ENCODE data around the gene CNKSR1. TPM values are rescaled to one million over a fixed set of nuclear protein-coding genes. Genes with fewer than 3 reads are reported as not detected.
A peak's percentile ranks its signal among the peaks of the same experiment; 100 is the strongest.

Gene CNKSR1
- total RNA-seq, 2 donors from 2014 or later, result 0.52 to 1.3 TPM

DNA sequence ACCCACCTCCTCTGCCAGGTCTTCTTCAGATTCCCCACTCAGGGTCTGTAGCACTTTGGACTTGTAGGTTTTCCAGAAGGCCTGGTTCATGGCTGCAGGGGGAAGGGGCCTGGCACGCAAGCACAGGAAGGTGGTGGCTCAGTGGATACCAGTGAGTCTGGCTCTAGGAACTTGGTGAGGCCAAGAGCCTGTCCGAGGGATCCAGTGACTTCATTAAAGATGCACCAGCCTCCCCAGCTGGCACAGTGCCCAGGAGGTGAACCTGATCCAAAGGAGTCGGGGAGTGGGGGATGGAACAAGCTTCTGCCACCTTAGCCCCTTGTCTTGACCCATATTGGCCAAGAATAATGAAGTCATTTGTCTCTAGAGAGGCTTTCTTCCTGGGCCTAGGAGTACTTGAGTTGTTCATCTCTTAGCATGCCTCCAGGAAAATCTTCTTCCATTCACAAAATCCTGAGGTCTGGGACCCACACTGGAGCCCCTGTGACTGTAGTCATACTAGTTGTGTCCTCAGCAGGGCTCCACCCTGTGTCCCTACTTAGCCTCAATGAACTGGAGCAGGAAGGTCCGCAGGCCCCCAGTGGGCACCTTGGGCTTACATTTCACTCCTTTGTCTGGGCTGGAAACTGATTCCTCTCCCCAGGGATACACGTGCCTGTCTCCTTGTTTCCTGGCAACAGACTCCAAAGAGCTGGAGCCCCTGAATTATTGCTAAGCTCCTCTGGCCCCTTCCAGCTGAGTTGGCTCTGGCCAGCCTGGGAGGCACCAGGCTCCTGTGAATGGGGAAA, 8.7 kb upstream of the CNKSR1 start, which contains the start of gene C1orf232:
C1orf232 (minus strand) TSS at position 554 of the 788 bp plus-strand sequence; CDS start at position 90, 464 bp downstream.
- Histone ChIP-seq H3K4me1 (peaks cover 0 to 31% of the 10 kb centered on the region in 2 donors), H3K27ac (peak within 1 kb of the TSS; percentile 74 to 79), H3K36me3 (no peaks in the 10 kb centered on the region), H3K4me3 (peak within 1 kb of the TSS; percentile 67 to 76), H3K9me3 (no peaks in the 10 kb centered on the region), H3K27me3 (no peaks in the 10 kb centered on the region)
- TF ChIP-seq, protein P1, sequence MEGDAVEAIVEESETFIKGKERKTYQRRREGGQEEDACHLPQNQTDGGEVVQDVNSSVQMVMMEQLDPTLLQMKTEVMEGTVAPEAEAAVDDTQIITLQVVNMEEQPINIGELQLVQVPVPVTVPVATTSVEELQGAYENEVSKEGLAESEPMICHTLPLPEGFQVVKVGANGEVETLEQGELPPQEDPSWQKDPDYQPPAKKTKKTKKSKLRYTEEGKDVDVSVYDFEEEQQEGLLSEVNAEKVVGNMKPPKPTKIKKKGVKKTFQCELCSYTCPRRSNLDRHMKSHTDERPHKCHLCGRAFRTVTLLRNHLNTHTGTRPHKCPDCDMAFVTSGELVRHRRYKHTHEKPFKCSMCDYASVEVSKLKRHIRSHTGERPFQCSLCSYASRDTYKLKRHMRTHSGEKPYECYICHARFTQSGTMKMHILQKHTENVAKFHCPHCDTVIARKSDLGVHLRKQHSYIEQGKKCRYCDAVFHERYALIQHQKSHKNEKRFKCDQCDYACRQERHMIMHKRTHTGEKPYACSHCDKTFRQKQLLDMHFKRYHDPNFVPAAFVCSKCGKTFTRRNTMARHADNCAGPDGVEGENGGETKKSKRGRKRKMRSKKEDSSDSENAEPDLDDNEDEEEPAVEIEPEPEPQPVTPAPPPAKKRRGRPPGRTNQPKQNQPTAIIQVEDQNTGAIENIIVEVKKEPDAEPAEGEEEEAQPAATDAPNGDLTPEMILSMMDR (IDR thresholded peaks at IDR 0.05), result no peak
- DNase-seq (ENCODE audit: low spot score), result no peak

- H3K9me3 ChIP-seq, result no peaks in the 10 kb centered on the region
These were observed 8.1 kb upstream of the CNKSR1 start for GRCh38 chr1:26169198-26169554.

DNA sequence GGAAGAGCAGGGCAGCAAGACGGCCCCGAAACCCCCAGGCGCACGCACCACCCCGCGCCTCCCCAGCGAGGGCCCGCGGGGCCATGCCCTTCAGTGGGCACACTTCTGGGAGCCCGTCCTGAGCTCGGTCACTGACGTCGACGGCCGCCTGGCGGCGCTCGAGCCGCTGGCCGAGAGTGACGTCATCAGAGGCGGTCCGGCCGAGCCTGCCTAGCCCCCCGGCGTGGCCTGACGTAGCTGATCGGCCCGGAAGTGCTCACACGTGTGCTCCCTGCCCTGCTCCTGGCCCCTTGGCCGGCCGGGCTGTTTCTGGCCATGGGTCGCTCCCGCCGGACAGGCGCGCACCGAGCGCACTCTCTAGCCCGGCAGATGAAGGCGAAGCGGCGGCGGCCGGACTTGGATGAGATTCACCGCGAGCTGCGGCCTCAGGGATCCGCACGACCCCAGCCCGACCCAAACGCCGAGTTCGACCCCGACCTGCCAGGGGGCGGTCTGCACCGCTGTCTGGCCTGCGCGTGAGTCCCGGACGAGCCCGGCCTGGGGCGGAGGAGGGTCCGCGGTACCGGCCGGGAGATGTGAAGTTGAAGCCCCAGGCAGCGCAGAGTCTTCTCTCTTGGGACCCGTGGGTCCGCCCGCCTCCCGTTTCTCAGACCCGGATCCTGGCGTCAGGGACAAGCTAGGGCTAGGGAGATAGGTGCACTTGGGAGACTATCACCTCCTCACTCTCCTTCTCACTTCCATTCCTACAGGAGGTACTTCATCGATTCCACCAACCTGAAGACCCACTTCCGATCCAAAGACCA, 7.4 kb upstream of the CNKSR1 start, which contains the start of gene ZNF593:
ZNF593 (plus strand) TSS at position 240 of the 803 bp plus-strand sequence; CDS start at position 316, 76 bp downstream.
- H3K36me3 ChIP-seq, result no peaks in the 10 kb centered on the region
- H3K9me3 ChIP-seq, result no peaks in the 10 kb centered on the region
- TF ChIP-seq, protein P1 (IDR thresholded peaks at IDR 0.05), result peak; percentile 84 to 94
- H3K4me1 ChIP-seq, result peaks cover 0 to 18% of the 10 kb centered on the region in 2 donors
- peak; percentile 93 for DNase-seq (ENCODE audit: low spot score)
- H3K4me3 ChIP-seq, result peak within 1 kb of the TSS; percentile 67 to 76
- peak within 1 kb of the TSS; percentile 74 to 79 for H3K27ac ChIP-seq
- H3K27me3 ChIP-seq, result no peaks in the 10 kb centered on the region

More at GRCh38 chr1:26169198-26169554, 8.1 kb upstream of the CNKSR1 start:
- Histone ChIP-seq H3K27me3 (no peaks in the 10 kb centered on the region), H3K27ac (peak overlapping the region; percentile 74 to 79), H3K36me3 (no peaks in the 10 kb centered on the region), H3K4me3 (peak overlapping the region; percentile 67 to 76), H3K4me1 (peaks cover 0 to 25% of the 10 kb centered on the region in 2 donors)
- no peak for DNase-seq (ENCODE audit: low spot score)
- TF ChIP-seq, protein P1 (IDR thresholded peaks at IDR 0.05), result no peak

GRCh38 chr1:26170472-26170821, 6.8 kb upstream of the CNKSR1 start:
- Histone ChIP-seq H3K4me3 (peak overlapping the region; percentile 67 to 76), H3K4me1 (peaks cover 0 to 16% of the 10 kb centered on the region in 2 donors), H3K27ac (peak overlapping the region; percentile 74 to 79), H3K36me3 (no peaks in the 10 kb centered on the region), H3K9me3 (no peaks in the 10 kb centered on the region), H3K27me3 (no peaks in the 10 kb centered on the region)
- DNase-seq (ENCODE audit: low spot score), result no peak
- TF ChIP-seq, protein P1 (IDR thresholded peaks at IDR 0.05), result no peak

DNA sequence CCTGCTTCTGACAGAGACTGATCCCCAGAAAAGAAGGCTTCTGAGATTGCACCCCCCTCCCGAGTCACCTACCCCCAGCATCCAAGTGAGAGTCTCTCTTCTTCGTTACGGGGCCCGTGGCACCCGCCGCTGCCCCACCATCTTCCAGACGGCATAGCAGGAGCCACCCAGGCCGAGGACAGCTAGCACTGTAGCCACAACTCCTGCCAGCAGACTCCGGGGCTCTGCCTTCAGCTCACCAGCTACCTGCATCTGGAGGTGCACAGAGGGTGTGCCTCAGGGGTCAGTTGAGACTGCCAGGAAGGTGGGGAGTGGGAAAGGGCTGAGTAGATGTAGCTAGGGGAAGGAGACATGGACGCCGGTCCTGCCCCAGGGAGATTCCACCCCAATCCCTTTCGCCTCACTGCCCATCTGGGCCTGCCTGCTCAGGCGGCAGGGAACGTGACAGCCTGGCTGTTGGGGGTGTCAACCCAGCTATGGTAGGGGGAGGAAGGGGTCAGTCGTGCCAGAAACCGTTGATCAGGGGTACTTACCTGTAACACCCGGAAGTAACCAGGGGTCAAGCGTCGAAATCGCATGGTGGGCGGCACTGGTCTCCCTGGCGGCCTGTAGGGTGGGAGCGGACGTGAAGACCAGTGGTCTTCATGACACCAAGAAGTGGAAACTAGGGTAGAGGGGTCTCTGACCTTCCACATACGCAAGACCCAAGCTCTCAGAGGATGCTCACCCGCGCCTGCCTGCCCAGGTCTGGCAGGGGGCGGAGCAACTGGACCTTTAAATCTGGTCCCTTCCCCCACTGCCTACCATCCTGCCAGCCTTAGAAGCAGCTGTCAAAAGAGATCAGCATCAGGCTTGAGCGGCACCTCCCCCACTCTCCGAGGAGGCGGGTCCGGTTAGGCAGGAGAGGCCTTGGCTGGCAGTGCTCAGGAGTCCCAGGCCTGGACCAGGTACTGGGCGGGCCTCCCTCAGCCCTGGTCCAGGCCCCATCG, 5.9 kb upstream of the CNKSR1 start, which contains the start of gene ZNF593OS:
ZNF593OS (minus strand) TSS at position 749 of the 989 bp plus-strand sequence; CDS start at position 578, 171 bp downstream.
- Histone ChIP-seq H3K4me3 (peak within 1 kb of the TSS in 1 of 2 donors; percentile 67), H3K27ac (no peak within 1 kb of the TSS), H3K9me3 (no peaks in the 10 kb centered on the region), H3K4me1 (peaks cover 0 to 16% of the 10 kb centered on the region in 2 donors), H3K27me3 (no peaks in the 10 kb centered on the region), H3K36me3 (no peaks in the 10 kb centered on the region)
- no peak for DNase-seq (ENCODE audit: low spot score)
- TF ChIP-seq, protein P1 (IDR thresholded peaks at IDR 0.05), result no peak
